HepG2 (cell line): Measurements from ENCODE around the gene COG4. TPM values are rescaled to one million over a fixed set of nuclear protein-coding genes. Genes with fewer than 3 reads are reported as not detected.
A peak's percentile ranks its signal among the peaks of the same experiment; 100 is the strongest.

Experiments
- CEBPB ChIP-seq: IDR thresholded peaks from 2 replicates; pipeline ENCODE4 v1.6.1; 2011; ENCODE audit warnings: low read depth, low read length, improper control_type of control experiment, borderline replicate concordance
- FOSL2 ChIP-seq: sonication (generic); formaldehyde crosslinking; IDR thresholded peaks from 2 replicates; pipeline ENCODE4 v1.4.0; 2020; ENCODE audit warnings: missing genetic modification reagents
- GATAD1 ChIP-seq: IDR thresholded peaks from 2 replicates; pipeline ENCODE4 v1.6.1; 2016; ENCODE audit warnings: missing genetic modification reagents, missing compliant biosample characterization
- MIER2 ChIP-seq: IDR thresholded peaks from 2 replicates; pipeline ENCODE4 v1.6.1; 2016; ENCODE audit warnings: missing biosample characterization, missing genetic modification reagents
- MIER3 ChIP-seq: IDR thresholded peaks from 2 replicates; pipeline ENCODE4 v1.6.1; 2016; ENCODE audit warnings: missing compliant biosample characterization, borderline replicate concordance
- MIXL1 ChIP-seq: IDR thresholded peaks from 2 replicates; pipeline ENCODE4 v1.6.1; 2016
- MLLT10 ChIP-seq: sonication (generic); formaldehyde crosslinking; IDR thresholded peaks from 2 replicates; pipeline ENCODE4 v1.4.0; 2020; ENCODE audit warnings: missing genetic modification reagents
- NFE2 ChIP-seq: sonication (generic); formaldehyde crosslinking; IDR thresholded peaks from 2 replicates; pipeline ENCODE4 v1.4.0; 2020; ENCODE audit warnings: missing genetic modification reagents
- RARA ChIP-seq: IDR thresholded peaks from 2 replicates; pipeline ENCODE4 v1.6.1; 2016; ENCODE audit warnings: missing genetic modification reagents, missing compliant biosample characterization
- REXO4 ChIP-seq: sonication (generic); formaldehyde crosslinking; IDR thresholded peaks from 2 replicates; pipeline ENCODE4 v1.8.0; 2022; ENCODE audit warnings: missing genetic modification reagents, mild to moderate bottlenecking, borderline replicate concordance
- RXRA ChIP-seq: sonication (generic); formaldehyde crosslinking; IDR thresholded peaks from 2 replicates; pipeline ENCODE4 v1.5.1; 2020; ENCODE audit warnings: missing genetic modification reagents
- SALL1 ChIP-seq: sonication (generic); formaldehyde crosslinking; IDR thresholded peaks from 2 replicates; pipeline ENCODE4 v1.8.0; 2022; ENCODE audit warnings: mild to moderate bottlenecking, missing genetic modification reagents
- SAP130 ChIP-seq: IDR thresholded peaks from 2 replicates; pipeline ENCODE4 v1.6.1; 2016; ENCODE audit warnings: low read depth
- SRSF1 ChIP-seq: fragments of 200-400 bp; formaldehyde crosslinking; optimal IDR thresholded peaks from 2 replicates; pipeline ENCODE3; 2017; ENCODE audit warnings: mild to moderate bottlenecking, low read depth, low read length, moderate library complexity
- ZFP36 ChIP-seq: fragments of 150-350 bp; IDR thresholded peaks from 2 replicates; pipeline ENCODE4 v1.6.1; 2018; ENCODE audit warnings: borderline replicate concordance, low read length, low read depth; ENCODE audit not compliant: partially characterized antibody
- ZFP36L1 ChIP-seq: sonication (generic); formaldehyde crosslinking; IDR thresholded peaks from 2 replicates; pipeline ENCODE4 v1.8.0; 2022; ENCODE audit warnings: mild to moderate bottlenecking, missing genetic modification reagents, moderate library complexity
- ZFP41 ChIP-seq: sonication (generic); formaldehyde crosslinking; IDR thresholded peaks from 2 replicates; pipeline ENCODE4 v1.4.0; 2020; ENCODE audit warnings: mild to moderate bottlenecking, missing genetic modification reagents, borderline replicate concordance
- ZNF160 ChIP-seq: sonication (generic); formaldehyde crosslinking; IDR thresholded peaks from 2 replicates; pipeline ENCODE4 v1.8.0; 2022; ENCODE audit warnings: mild to moderate bottlenecking, inconsistent platforms, missing genetic modification reagents
- ZNF224 ChIP-seq: sonication (generic); formaldehyde crosslinking; IDR thresholded peaks from 2 replicates; pipeline ENCODE4 v1.5.0; 2020; ENCODE audit warnings: mild to moderate bottlenecking, missing genetic modification reagents
- ZNF3 ChIP-seq: IDR thresholded peaks from 2 replicates; pipeline ENCODE4 v1.7.0; 2017; ENCODE audit warnings: inconsistent platforms
- ZNF768 ChIP-seq: sonication (generic); formaldehyde crosslinking; IDR thresholded peaks from 2 replicates; pipeline ENCODE4 v1.4.0; 2020; ENCODE audit warnings: missing genetic modification reagents
- ZNF776 ChIP-seq: sonication (generic); formaldehyde crosslinking; IDR thresholded peaks from 2 replicates; pipeline ENCODE4 v1.4.0; 2020; ENCODE audit warnings: mild to moderate bottlenecking, missing genetic modification reagents
- polyA plus RNA-seq, 8 experiments: library from polyadenylated mRNA; depleted of rRNA in 3 of 8; stranded (reverse) in 7 of 8; unstranded in 1 of 8; fragments of >200 nt; fragmentation: Illumina TruSeq in 4 of 8; extraction: Trizol in 4 of 8; gene quantifications; 2 replicates each; pipeline versions ENCODE4 v1.2.1 to v1.2.3, GENCODE V29; 2011 to 2016; ENCODE audit warnings: low read depth in 4 of 8, missing spikeins in 1 of 8, mixed read lengths in 1 of 8; ENCODE audit not compliant: insufficient read depth in 1 of 8
- total RNA-seq, 5 experiments: library from RNA; depleted of rRNA; stranded (reverse); fragments of >200 nt; fragmentation: Illumina TruSeq; extraction: Trizol; gene quantifications; 2 replicates each; pipeline ENCODE4 v1.2.3, GENCODE V29; 2016; ENCODE audit warnings: low read depth in 1 of 5
- TF ChIP-seq, protein P1 (sequence below): IDR thresholded peaks from 2 replicates; pipeline ENCODE4 v1.4.0; 2020; ENCODE audit warnings: mild to moderate bottlenecking, missing genetic modification reagents
- TF ChIP-seq, protein P2 (sequence below): sonication (generic); formaldehyde crosslinking; IDR thresholded peaks from 2 replicates; pipeline ENCODE4 v1.8.0; 2022; ENCODE audit warnings: low read depth, missing genetic modification reagents
- TF ChIP-seq, protein P3 (sequence below): sonication (generic); formaldehyde crosslinking; IDR thresholded peaks from 2 replicates; pipeline ENCODE4 v1.4.0; 2020; ENCODE audit warnings: missing genetic modification reagents, borderline replicate concordance
- TF ChIP-seq, protein P4 (sequence below): sonication (generic); formaldehyde crosslinking; IDR thresholded peaks from 2 replicates; pipeline ENCODE4 v1.4.0; 2020; ENCODE audit warnings: missing genetic modification reagents

Gene COG4
- total and polyA plus RNA-seq, 2 of the 13 experiments (the other 11 are each of a cell fraction or from before 2014, with no cell fraction given), result 51.1 to 73.8 TPM

DNA sequence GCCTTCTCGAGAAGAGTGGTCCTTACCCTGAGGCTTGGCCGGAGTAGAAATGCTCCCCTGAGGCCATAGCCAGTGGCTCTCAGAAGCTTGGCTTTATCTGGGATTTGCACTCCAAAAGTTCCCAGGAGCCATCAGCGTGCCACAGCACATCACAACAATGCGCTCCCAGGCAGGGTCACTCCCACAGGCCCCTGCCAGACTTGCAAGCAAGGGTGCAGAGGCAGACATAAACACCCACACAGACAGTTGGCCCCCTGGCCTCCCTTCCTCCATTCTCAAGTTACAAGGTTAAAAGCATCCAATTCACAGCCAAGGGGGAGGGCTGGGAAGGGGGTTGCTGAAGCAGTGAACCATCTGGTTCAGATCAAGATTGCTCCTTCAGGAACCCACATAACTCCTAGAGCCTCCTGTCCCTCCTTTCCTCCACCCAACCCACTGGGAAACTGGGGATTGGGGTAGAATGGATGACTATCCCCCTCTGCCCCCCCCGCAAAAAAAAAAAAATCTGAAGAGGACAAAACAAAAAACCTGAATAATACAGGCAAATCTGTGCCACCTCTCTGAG lies 86.3 kb downstream of the COG4 start (continued):
- TF ChIP-seq SALL1 (peak; percentile 19; the same call in 1 of the 2 replicates), ZFP36L1 (CRISPR knock-in tag) (no peak), CEBPB (no peak), ZNF776 (CRISPR knock-in tag) (no peak), MIER3 (CRISPR knock-in tag) (no peak), ZNF160 (CRISPR knock-in tag) (no peak), MLLT10 (CRISPR knock-in tag) (no peak), SRSF1 (no peak), ZFP41 (CRISPR knock-in tag) (no peak), ZNF224 (CRISPR knock-in tag) (no peak), FOSL2 (CRISPR knock-in tag) (peak; percentile 9; the same call in 1 of the 2 replicates), SAP130 (CRISPR knock-in tag) (peak; percentile 71), GATAD1 (CRISPR knock-in tag) (no peak), ZNF3 (no peak), RARA (CRISPR knock-in tag) (peak; percentile 55; the same call in 1 of the 2 replicates), RXRA (CRISPR knock-in tag) (peak; percentile 69), REXO4 (CRISPR knock-in tag) (no peak), NFE2 (CRISPR knock-in tag) (no peak), MIER2 (CRISPR knock-in tag) (no peak), MIXL1 (no peak), ZFP36 (no peak), ZNF768 (CRISPR knock-in tag) (no peak)
- TF ChIP-seq, protein P1, sequence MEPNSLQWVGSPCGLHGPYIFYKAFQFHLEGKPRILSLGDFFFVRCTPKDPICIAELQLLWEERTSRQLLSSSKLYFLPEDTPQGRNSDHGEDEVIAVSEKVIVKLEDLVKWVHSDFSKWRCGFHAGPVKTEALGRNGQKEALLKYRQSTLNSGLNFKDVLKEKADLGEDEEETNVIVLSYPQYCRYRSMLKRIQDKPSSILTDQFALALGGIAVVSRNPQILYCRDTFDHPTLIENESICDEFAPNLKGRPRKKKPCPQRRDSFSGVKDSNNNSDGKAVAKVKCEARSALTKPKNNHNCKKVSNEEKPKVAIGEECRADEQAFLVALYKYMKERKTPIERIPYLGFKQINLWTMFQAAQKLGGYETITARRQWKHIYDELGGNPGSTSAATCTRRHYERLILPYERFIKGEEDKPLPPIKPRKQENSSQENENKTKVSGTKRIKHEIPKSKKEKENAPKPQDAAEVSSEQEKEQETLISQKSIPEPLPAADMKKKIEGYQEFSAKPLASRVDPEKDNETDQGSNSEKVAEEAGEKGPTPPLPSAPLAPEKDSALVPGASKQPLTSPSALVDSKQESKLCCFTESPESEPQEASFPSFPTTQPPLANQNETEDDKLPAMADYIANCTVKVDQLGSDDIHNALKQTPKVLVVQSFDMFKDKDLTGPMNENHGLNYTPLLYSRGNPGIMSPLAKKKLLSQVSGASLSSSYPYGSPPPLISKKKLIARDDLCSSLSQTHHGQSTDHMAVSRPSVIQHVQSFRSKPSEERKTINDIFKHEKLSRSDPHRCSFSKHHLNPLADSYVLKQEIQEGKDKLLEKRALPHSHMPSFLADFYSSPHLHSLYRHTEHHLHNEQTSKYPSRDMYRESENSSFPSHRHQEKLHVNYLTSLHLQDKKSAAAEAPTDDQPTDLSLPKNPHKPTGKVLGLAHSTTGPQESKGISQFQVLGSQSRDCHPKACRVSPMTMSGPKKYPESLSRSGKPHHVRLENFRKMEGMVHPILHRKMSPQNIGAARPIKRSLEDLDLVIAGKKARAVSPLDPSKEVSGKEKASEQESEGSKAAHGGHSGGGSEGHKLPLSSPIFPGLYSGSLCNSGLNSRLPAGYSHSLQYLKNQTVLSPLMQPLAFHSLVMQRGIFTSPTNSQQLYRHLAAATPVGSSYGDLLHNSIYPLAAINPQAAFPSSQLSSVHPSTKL (CRISPR knock-in tag), result 0 out of 2 replicates have a peak, but pooled peaks have one; percentile 23
- TF ChIP-seq, protein P2, sequence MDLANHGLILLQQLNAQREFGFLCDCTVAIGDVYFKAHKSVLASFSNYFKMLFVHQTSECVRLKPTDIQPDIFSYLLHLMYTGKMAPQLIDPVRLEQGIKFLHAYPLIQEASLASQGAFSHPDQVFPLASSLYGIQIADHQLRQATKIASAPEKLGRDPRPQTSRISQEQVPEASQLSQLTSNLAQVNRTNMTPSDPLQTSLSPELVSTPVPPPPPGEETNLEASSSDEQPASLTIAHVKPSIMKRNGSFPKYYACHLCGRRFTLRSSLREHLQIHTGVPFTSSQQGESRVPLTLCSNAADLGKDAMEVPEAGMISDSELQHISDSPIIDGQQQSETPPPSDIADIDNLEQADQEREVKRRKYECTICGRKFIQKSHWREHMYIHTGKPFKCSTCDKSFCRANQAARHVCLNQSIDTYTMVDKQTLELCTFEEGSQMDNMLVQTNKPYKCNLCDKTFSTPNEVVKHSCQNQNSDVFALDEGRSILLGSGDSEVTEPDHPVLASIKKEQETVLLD (CRISPR knock-in tag), result no peak
- TF ChIP-seq, protein P3, sequence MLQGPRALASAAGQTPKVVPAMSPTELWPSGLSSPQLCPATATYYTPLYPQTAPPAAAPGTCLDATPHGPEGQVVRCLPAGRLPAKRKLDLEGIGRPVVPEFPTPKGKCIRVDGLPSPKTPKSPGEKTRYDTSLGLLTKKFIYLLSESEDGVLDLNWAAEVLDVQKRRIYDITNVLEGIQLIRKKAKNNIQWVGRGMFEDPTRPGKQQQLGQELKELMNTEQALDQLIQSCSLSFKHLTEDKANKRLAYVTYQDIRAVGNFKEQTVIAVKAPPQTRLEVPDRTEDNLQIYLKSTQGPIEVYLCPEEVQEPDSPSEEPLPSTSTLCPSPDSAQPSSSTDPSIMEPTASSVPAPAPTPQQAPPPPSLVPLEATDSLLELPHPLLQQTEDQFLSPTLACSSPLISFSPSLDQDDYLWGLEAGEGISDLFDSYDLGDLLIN (CRISPR knock-in tag), result no peak
- TF ChIP-seq, protein P4, sequence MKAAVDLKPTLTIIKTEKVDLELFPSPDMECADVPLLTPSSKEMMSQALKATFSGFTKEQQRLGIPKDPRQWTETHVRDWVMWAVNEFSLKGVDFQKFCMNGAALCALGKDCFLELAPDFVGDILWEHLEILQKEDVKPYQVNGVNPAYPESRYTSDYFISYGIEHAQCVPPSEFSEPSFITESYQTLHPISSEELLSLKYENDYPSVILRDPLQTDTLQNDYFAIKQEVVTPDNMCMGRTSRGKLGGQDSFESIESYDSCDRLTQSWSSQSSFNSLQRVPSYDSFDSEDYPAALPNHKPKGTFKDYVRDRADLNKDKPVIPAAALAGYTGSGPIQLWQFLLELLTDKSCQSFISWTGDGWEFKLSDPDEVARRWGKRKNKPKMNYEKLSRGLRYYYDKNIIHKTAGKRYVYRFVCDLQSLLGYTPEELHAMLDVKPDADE (CRISPR knock-in tag), result no peak
